Measurements from ENCODE around the gene S100A14. TPM values are rescaled to one million over a fixed set of nuclear protein-coding genes. Genes with fewer than 3 reads are reported as not detected.

Gene S100A14
- polyA plus RNA-seq, 1 donor from 2014 or later = not detected

- H3K4me2 ChIP-seq (ENCODE audit: low read length) = no peak overlapping the region
- H3K4me3 ChIP-seq (ENCODE audit: low read length) = no peak overlapping the region
- H2AFZ ChIP-seq (ENCODE audit: low read depth, low read length) = no peak overlapping the region
- H3K27ac ChIP-seq (ENCODE audit: low read length) = no peak overlapping the region
- H3K9me3 ChIP-seq (ENCODE audit: low read length) = no peaks in the 10 kb centered on the region
- TF ChIP-seq POLR2AphosphoS5 (IDR thresholded peaks at IDR 0.05) (no peak), EP300 (conservative IDR thresholded peaks at IDR 0.05; ENCODE audit: poor library complexity, severe bottlenecking) (no peak), TAF1 (IDR thresholded peaks at IDR 0.05; ENCODE audit: low read depth) (no peak), EZH2 (IDR thresholded peaks at IDR 0.05; ENCODE audit: borderline replicate concordance, insufficient read depth, low read length, poor library complexity, severe bottlenecking) (no peak), CTCF (IDR thresholded peaks at IDR 0.05; ENCODE audit: poor library complexity, severe bottlenecking) (no peak), RAD21 (conservative IDR thresholded peaks at IDR 0.05) (no peak), SMC3 (conservative IDR thresholded peaks at IDR 0.05; ENCODE audit: poor library complexity) (no peak), MXI1 (conservative IDR thresholded peaks at IDR 0.05; ENCODE audit: poor library complexity, severe bottlenecking) (no peak), REST (IDR thresholded peaks at IDR 0.05; ENCODE audit: borderline replicate concordance) (no peak)
- no peaks in the 10 kb centered on the region for H4K20me1 ChIP-seq (ENCODE audit: insufficient read depth)
- H3K9ac ChIP-seq (ENCODE audit: low read length) = no peak overlapping the region
- no peaks in the 10 kb centered on the region for H3K9me2 ChIP-seq (ENCODE audit: insufficient read depth, low read length)
- no peaks in the 10 kb centered on the region for H3K36me3 ChIP-seq (ENCODE audit: insufficient read depth, low read length)
- H3K27me3 ChIP-seq (ENCODE audit: insufficient read depth, low read depth, low read length) = no peaks in the 10 kb centered on the region
- no peaks in the 10 kb centered on the region for H3F3A ChIP-seq (ENCODE audit: insufficient read depth, low read length, poor library complexity, severe bottlenecking)
- no peaks in the 10 kb centered on the region for H3K79me2 ChIP-seq (replicated peaks; ENCODE audit: insufficient read depth, low read length)
Observed at GRCh38 chr1:153607381-153607780, 8.7 kb downstream of the S100A14 start.

- H3K4me2 ChIP-seq (ENCODE audit: low read length) = no peak overlapping the region
- no peaks in the 10 kb centered on the region for H3K9me2 ChIP-seq (ENCODE audit: insufficient read depth, low read length)
- H4K20me1 ChIP-seq (ENCODE audit: insufficient read depth) = no peaks in the 10 kb centered on the region
- H3K79me2 ChIP-seq (replicated peaks; ENCODE audit: insufficient read depth, low read length) = no peaks in the 10 kb centered on the region
- H3F3A ChIP-seq (ENCODE audit: insufficient read depth, low read length, poor library complexity, severe bottlenecking) = no peaks in the 10 kb centered on the region
- no peak overlapping the region for H3K4me3 ChIP-seq (ENCODE audit: low read length)
- H3K9ac ChIP-seq (ENCODE audit: low read length) = no peak overlapping the region
- H3K9me3 ChIP-seq (ENCODE audit: low read length) = no peaks in the 10 kb centered on the region
- no peak overlapping the region for H3K27ac ChIP-seq (ENCODE audit: low read length)
- TF ChIP-seq POLR2AphosphoS5 (IDR thresholded peaks at IDR 0.05) = no peak
- no peak for TF ChIP-seq EP300 (conservative IDR thresholded peaks at IDR 0.05; ENCODE audit: poor library complexity, severe bottlenecking)
- TF ChIP-seq MXI1 (conservative IDR thresholded peaks at IDR 0.05; ENCODE audit: poor library complexity, severe bottlenecking) = no peak
- no peak for TF ChIP-seq EZH2 (IDR thresholded peaks at IDR 0.05; ENCODE audit: borderline replicate concordance, insufficient read depth, low read length, poor library complexity, severe bottlenecking)
- TF ChIP-seq RAD21 (conservative IDR thresholded peaks at IDR 0.05) = no peak
- TF ChIP-seq TAF1 (IDR thresholded peaks at IDR 0.05; ENCODE audit: low read depth) = no peak
- TF ChIP-seq REST (IDR thresholded peaks at IDR 0.05; ENCODE audit: borderline replicate concordance) = no peak
- no peak for TF ChIP-seq SMC3 (conservative IDR thresholded peaks at IDR 0.05; ENCODE audit: poor library complexity)
- no peak for TF ChIP-seq CTCF (IDR thresholded peaks at IDR 0.05; ENCODE audit: poor library complexity, severe bottlenecking)
- H3K36me3 ChIP-seq (ENCODE audit: insufficient read depth, low read length) = no peaks in the 10 kb centered on the region
- H2AFZ ChIP-seq (ENCODE audit: low read depth, low read length) = no peak overlapping the region
- H3K27me3 ChIP-seq (ENCODE audit: insufficient read depth, low read depth, low read length) = no peaks in the 10 kb centered on the region
Observed at GRCh38 chr1:153606194-153606593, 9.9 kb downstream of the S100A14 start.
